Hepatocyte (in vitro differentiated cells): ENCODE results near the gene SHC4.

ENCODE experiments used
- EZH2 ChIP-seq: fragments of 200-600 bp; sonication (generic); IDR thresholded peaks from 2 replicates; pipeline ENCODE4 v1.6.1; 2016; ENCODE audit warnings: antibody characterized with exemption, mild to moderate bottlenecking, borderline replicate concordance
- EZH2phosphoT487 ChIP-seq: fragments of 200-600 bp; sonication (generic); IDR thresholded peaks from one replicate; pipeline ENCODE4 v1.6.1; 2018; ENCODE audit warnings: antibody characterized with exemption, mild to moderate bottlenecking, low read depth, moderate library complexity; ENCODE audit not compliant: unreplicated experiment, severe bottlenecking
- TF ChIP-seq, protein P1 (sequence below): fragments of 200-600 bp; sonication (generic); IDR thresholded peaks from 2 replicates; pipeline ENCODE4 v1.5.1; 2016; ENCODE audit warnings: antibody characterized with exemption, mild to moderate bottlenecking; ENCODE audit not compliant: poor library complexity

DNA sequence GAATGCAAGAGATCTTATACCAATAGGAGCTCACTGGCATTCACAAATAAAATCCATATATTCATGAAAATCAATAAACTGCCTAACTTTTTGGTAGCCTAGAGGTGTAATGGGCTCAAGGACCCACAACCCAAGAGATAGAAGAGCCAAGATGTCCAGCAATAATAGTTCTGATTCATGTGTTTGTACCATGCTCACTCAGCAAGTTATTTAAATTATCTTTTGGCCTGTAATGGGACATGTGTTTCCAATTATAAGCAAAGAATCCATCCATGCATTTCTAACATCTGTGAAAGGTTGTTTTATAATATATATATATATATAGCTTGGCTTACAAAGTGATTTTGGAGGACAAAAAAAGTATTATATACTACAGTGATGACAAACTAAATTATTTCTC, 29.7 kb upstream of the SHC4 start:
- TF ChIP-seq, protein P1, sequence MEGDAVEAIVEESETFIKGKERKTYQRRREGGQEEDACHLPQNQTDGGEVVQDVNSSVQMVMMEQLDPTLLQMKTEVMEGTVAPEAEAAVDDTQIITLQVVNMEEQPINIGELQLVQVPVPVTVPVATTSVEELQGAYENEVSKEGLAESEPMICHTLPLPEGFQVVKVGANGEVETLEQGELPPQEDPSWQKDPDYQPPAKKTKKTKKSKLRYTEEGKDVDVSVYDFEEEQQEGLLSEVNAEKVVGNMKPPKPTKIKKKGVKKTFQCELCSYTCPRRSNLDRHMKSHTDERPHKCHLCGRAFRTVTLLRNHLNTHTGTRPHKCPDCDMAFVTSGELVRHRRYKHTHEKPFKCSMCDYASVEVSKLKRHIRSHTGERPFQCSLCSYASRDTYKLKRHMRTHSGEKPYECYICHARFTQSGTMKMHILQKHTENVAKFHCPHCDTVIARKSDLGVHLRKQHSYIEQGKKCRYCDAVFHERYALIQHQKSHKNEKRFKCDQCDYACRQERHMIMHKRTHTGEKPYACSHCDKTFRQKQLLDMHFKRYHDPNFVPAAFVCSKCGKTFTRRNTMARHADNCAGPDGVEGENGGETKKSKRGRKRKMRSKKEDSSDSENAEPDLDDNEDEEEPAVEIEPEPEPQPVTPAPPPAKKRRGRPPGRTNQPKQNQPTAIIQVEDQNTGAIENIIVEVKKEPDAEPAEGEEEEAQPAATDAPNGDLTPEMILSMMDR, result no peak
- TF ChIP-seq EZH2phosphoT487, result no peak
- no peak for TF ChIP-seq EZH2
